ENCODE measurements around the gene GALNT14.
A peak's percentile ranks its signal among the peaks of the same experiment; 100 is the strongest.

The GALNT14 gene

GRCh38 chr2:30979822-30980245, 158.4 kb downstream of the GALNT14 start:
- 82% methylated on average over 6 of the region's 6 CpGs for WGBS
- no peak overlapping the region for H4K91ac ChIP-seq (ENCODE audit: low read length)
- no peak overlapping the region for H3K4me3 ChIP-seq (ENCODE audit: insufficient read depth in 1 of 2, low read depth in 1 of 2, low read length in 2 of 2)
- H2BK5ac ChIP-seq (ENCODE audit: low read depth, low read length, poor library complexity, severe bottlenecking), result no peak overlapping the region
- H3K9ac ChIP-seq (ENCODE audit: low read length), result no peak overlapping the region
- H2BK12ac ChIP-seq (ENCODE audit: low read length in 2 of 2), result no peak overlapping the region
- no peak overlapping the region for H3K4me2 ChIP-seq (ENCODE audit: low read length, poor library complexity, severe bottlenecking)
- peaks cover 0 to 8% of the 10 kb centered on the region in 2 experiments for H3K27me3 ChIP-seq (ENCODE audit: control insufficient read depth in 1 of 2, insufficient read depth in 1 of 2, low read length in 2 of 2)
- DNase-seq, result no peak
- no peaks in the 10 kb centered on the region for H3K9me3 ChIP-seq (ENCODE audit: control insufficient read depth, low read length)
- H3K79me1 ChIP-seq (replicated peaks; ENCODE audit: low read length, poor library complexity, severe bottlenecking), result peaks cover 18% of the 10 kb centered on the region
- no peak overlapping the region for H3K4ac ChIP-seq (ENCODE audit: low read depth in 1 of 2, low read length in 2 of 2)
- no peak overlapping the region for H4K8ac ChIP-seq (ENCODE audit: low read length)
- peaks cover 0 to 3% of the 10 kb centered on the region in 2 experiments for H3K36me3 ChIP-seq (ENCODE audit: control insufficient read depth in 1 of 2, insufficient read depth in 2 of 2, low read depth in 1 of 2, low read length in 2 of 2)
- no peak overlapping the region for H2AFZ ChIP-seq (ENCODE audit: low read depth, low read length)
- peaks cover 18% of the 10 kb centered on the region for H3K4me1 ChIP-seq (ENCODE audit: control insufficient read depth, insufficient read depth, low read depth, low read length)
- H3K14ac ChIP-seq (ENCODE audit: low read length in 2 of 2), result no peak overlapping the region
- no peak overlapping the region for H3K18ac ChIP-seq (ENCODE audit: low read depth in 1 of 2, low read length in 2 of 2)
- H2AK5ac ChIP-seq (ENCODE audit: low read length, severe bottlenecking), result peak overlapping the region; percentile 34
- H3K23ac ChIP-seq (ENCODE audit: low read length in 2 of 2), result no peak overlapping the region
- no peak overlapping the region for H2BK120ac ChIP-seq (ENCODE audit: low read depth, low read length)
- no peak overlapping the region for H2BK15ac ChIP-seq (ENCODE audit: low read depth, poor library complexity, severe bottlenecking)
- peak overlapping the region; percentile 11 for H3K27ac ChIP-seq (ENCODE audit: low read length, poor library complexity, severe bottlenecking)

DNA sequence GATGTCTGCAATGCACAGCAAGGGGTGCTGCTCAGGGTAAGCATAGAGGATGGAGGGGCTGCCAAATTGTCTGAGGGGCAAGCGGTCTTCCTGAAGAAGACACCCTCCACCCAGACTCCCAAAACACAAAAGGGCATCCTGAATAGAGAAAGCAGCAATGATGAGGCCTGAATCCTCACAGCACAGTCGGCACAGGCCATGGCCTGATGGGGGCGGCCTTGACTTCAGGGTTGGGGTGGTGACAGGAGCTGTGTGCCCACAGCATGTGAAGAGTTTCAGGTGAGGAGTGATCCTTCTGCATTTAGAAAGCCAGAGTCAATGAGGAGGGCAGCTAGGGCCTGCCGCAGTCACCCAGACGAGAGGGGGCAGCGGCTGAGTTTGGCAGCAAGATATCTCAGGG, 159.4 kb downstream of the GALNT14 start:
- Histone ChIP-seq H3K4me2 (ENCODE audit: low read length, poor library complexity, severe bottlenecking) (no peak overlapping the region), H3K4me3 (ENCODE audit: insufficient read depth in 1 of 2, low read depth in 1 of 2, low read length in 2 of 2) (no peak overlapping the region), H2AFZ (ENCODE audit: low read depth, low read length) (no peak overlapping the region), H2AK5ac (ENCODE audit: low read length, severe bottlenecking) (no peak overlapping the region), H3K36me3 (ENCODE audit: control insufficient read depth in 1 of 2, insufficient read depth in 2 of 2, low read depth in 1 of 2, low read length in 2 of 2) (peaks cover 0 to 3% of the 10 kb centered on the region in 2 experiments), H3K18ac (ENCODE audit: low read depth in 1 of 2, low read length in 2 of 2) (no peak overlapping the region), H4K91ac (ENCODE audit: low read length) (no peak overlapping the region), H2BK15ac (ENCODE audit: low read depth, poor library complexity, severe bottlenecking) (no peak overlapping the region), H3K23ac (ENCODE audit: low read length in 2 of 2) (no peak overlapping the region), H2BK120ac (ENCODE audit: low read depth, low read length) (no peak overlapping the region), H3K9me3 (ENCODE audit: control insufficient read depth, low read length) (no peaks in the 10 kb centered on the region), H2BK5ac (ENCODE audit: low read depth, low read length, poor library complexity, severe bottlenecking) (no peak overlapping the region), H2BK12ac (ENCODE audit: low read length in 2 of 2) (no peak overlapping the region), H3K9ac (ENCODE audit: low read length) (no peak overlapping the region), H3K4me1 (ENCODE audit: control insufficient read depth, insufficient read depth, low read depth, low read length) (peaks cover 18% of the 10 kb centered on the region), H3K79me1 (replicated peaks; ENCODE audit: low read length, poor library complexity, severe bottlenecking) (peaks cover 26% of the 10 kb centered on the region), H4K8ac (ENCODE audit: low read length) (no peak overlapping the region), H3K4ac (ENCODE audit: low read depth in 1 of 2, low read length in 2 of 2) (no peak overlapping the region), H3K27ac (ENCODE audit: low read length, poor library complexity, severe bottlenecking) (no peak overlapping the region), H3K14ac (ENCODE audit: low read length in 2 of 2) (no peak overlapping the region), H3K27me3 (ENCODE audit: control insufficient read depth in 1 of 2, insufficient read depth in 1 of 2, low read length in 2 of 2) (peaks cover 0 to 14% of the 10 kb centered on the region in 2 experiments)
- 90% methylated on average over 5 of the region's 6 CpGs for WGBS
- no peak for DNase-seq

- peaks cover 29% of the 10 kb centered on the region for H3K79me1 ChIP-seq (replicated peaks; ENCODE audit: low read length, poor library complexity, severe bottlenecking)
- H3K9ac ChIP-seq (ENCODE audit: low read length), result no peak overlapping the region
- H2BK120ac ChIP-seq (ENCODE audit: low read depth, low read length), result no peak overlapping the region
- no peak overlapping the region for H3K4me2 ChIP-seq (ENCODE audit: low read length, poor library complexity, severe bottlenecking)
- no peak overlapping the region for H3K4ac ChIP-seq (ENCODE audit: low read depth in 1 of 2, low read length in 2 of 2)
- H4K91ac ChIP-seq (ENCODE audit: low read length), result no peak overlapping the region
- H3K4me3 ChIP-seq (ENCODE audit: insufficient read depth in 1 of 2, low read depth in 1 of 2, low read length in 2 of 2), result no peak overlapping the region
- H2BK5ac ChIP-seq (ENCODE audit: low read depth, low read length, poor library complexity, severe bottlenecking), result no peak overlapping the region
- no peak overlapping the region for H2BK12ac ChIP-seq (ENCODE audit: low read length in 2 of 2)
- no peak overlapping the region for H3K27ac ChIP-seq (ENCODE audit: low read length, poor library complexity, severe bottlenecking)
- 72% methylated on average over 5 of the region's 5 CpGs for WGBS
- H3K27me3 ChIP-seq (ENCODE audit: control insufficient read depth in 1 of 2, insufficient read depth in 1 of 2, low read length in 2 of 2), result peaks cover 0 to 16% of the 10 kb centered on the region in 2 experiments
- peaks cover 0 to 5% of the 10 kb centered on the region in 2 experiments for H3K36me3 ChIP-seq (ENCODE audit: control insufficient read depth in 1 of 2, insufficient read depth in 2 of 2, low read depth in 1 of 2, low read length in 2 of 2)
- H3K18ac ChIP-seq (ENCODE audit: low read depth in 1 of 2, low read length in 2 of 2), result no peak overlapping the region
- no peak overlapping the region for H3K23ac ChIP-seq (ENCODE audit: low read length in 2 of 2)
- no peak overlapping the region for H2AK5ac ChIP-seq (ENCODE audit: low read length, severe bottlenecking)
- H2AFZ ChIP-seq (ENCODE audit: low read depth, low read length), result no peak overlapping the region
- no peak overlapping the region for H3K14ac ChIP-seq (ENCODE audit: low read length in 2 of 2)
- H4K8ac ChIP-seq (ENCODE audit: low read length), result no peak overlapping the region
- no peaks in the 10 kb centered on the region for H3K9me3 ChIP-seq (ENCODE audit: control insufficient read depth, low read length)
- peaks cover 19% of the 10 kb centered on the region for H3K4me1 ChIP-seq (ENCODE audit: control insufficient read depth, insufficient read depth, low read depth, low read length)
- H2BK15ac ChIP-seq (ENCODE audit: low read depth, poor library complexity, severe bottlenecking), result no peak overlapping the region
- DNase-seq, result no peak
Observed at GRCh38 chr2:30978044-30978443, 160.2 kb downstream of the GALNT14 start.

- H2AK5ac ChIP-seq (ENCODE audit: low read length, severe bottlenecking), result no peak overlapping the region
Observed at GRCh38 chr2:30975156-30975555, 163.1 kb downstream of the GALNT14 start.

More at GRCh38 chr2:30975156-30975555, 163.1 kb downstream of the GALNT14 start:
- Histone ChIP-seq H3K18ac (ENCODE audit: low read depth in 1 of 2, low read length in 2 of 2) (no peak overlapping the region), H3K27me3 (ENCODE audit: control insufficient read depth in 1 of 2, insufficient read depth in 1 of 2, low read length in 2 of 2) (peaks cover 0 to 20% of the 10 kb centered on the region in 2 experiments), H2AFZ (ENCODE audit: low read depth, low read length) (no peak overlapping the region), H2BK5ac (ENCODE audit: low read depth, low read length, poor library complexity, severe bottlenecking) (no peak overlapping the region), H2BK120ac (ENCODE audit: low read depth, low read length) (no peak overlapping the region), H3K27ac (ENCODE audit: low read length, poor library complexity, severe bottlenecking) (no peak overlapping the region), H2BK12ac (ENCODE audit: low read length in 2 of 2) (no peak overlapping the region), H3K36me3 (ENCODE audit: control insufficient read depth in 1 of 2, insufficient read depth in 2 of 2, low read depth in 1 of 2, low read length in 2 of 2) (peaks cover 0 to 9% of the 10 kb centered on the region in 2 experiments), H3K14ac (ENCODE audit: low read length in 2 of 2) (no peak overlapping the region), H3K4me3 (ENCODE audit: insufficient read depth in 1 of 2, low read depth in 1 of 2, low read length in 2 of 2) (no peak overlapping the region), H4K91ac (ENCODE audit: low read length) (no peak overlapping the region), H3K4me1 (ENCODE audit: control insufficient read depth, insufficient read depth, low read depth, low read length) (peaks cover 29% of the 10 kb centered on the region), H3K9me3 (ENCODE audit: control insufficient read depth, low read length) (no peaks in the 10 kb centered on the region), H2BK15ac (ENCODE audit: low read depth, poor library complexity, severe bottlenecking) (no peak overlapping the region), H3K79me1 (replicated peaks; ENCODE audit: low read length, poor library complexity, severe bottlenecking) (peaks cover 30% of the 10 kb centered on the region), H3K4me2 (ENCODE audit: low read length, poor library complexity, severe bottlenecking) (no peak overlapping the region), H3K9ac (ENCODE audit: low read length) (no peak overlapping the region), H3K23ac (ENCODE audit: low read length in 2 of 2) (no peak overlapping the region), H4K8ac (ENCODE audit: low read length) (no peak overlapping the region), H3K4ac (ENCODE audit: low read depth in 1 of 2, low read length in 2 of 2) (no peak overlapping the region)
- 48% methylated on average over 3 of the region's 3 CpGs for WGBS
- DNase-seq, result no peak

Measured in mesenchymal stem cell (in vitro differentiated cells and primary cell).